Mononuclear cell (primary cell): ENCODE measurements around the gene TRMT2B. TPM values are rescaled to one million over a fixed set of nuclear protein-coding genes. Genes with fewer than 3 reads are reported as not detected.
"Not testable (repeated sequence)": the region's sequence is repeated elsewhere in the genome, so short reads cannot be mapped to it uniquely, and the experiment has no call there.

ENCODE experiments used
- H3K27me3 ChIP-seq: 2 replicates; pipeline ENCODE4 v1.6.0; 2011; ENCODE audit warnings: low read length, control low read depth; ENCODE audit not compliant: insufficient read depth
- H3K4me1 ChIP-seq: 2 replicates; pipeline ENCODE4 v1.5.1; 2011; ENCODE audit warnings: mild to moderate bottlenecking, low read length, control low read depth; ENCODE audit not compliant: insufficient read depth
- H3K4me3 ChIP-seq: 2 replicates; pipeline ENCODE4 v1.5.1; 2011; ENCODE audit warnings: mild to moderate bottlenecking, low read length, moderate library complexity
- H3K9me3 ChIP-seq: 2 replicates; pipeline ENCODE4 v1.5.1; 2011; ENCODE audit warnings: low read depth, mild to moderate bottlenecking, control low read depth, low read length
- total RNA-seq: library from RNA; depleted of rRNA; stranded (reverse); fragments of >200 nt; gene quantifications from one replicate; pipeline ENCODE4 v1.2.3, GENCODE V29; 2012

Gene TRMT2B
- total RNA-seq, 1 donor = 30.7 TPM

DNA sequence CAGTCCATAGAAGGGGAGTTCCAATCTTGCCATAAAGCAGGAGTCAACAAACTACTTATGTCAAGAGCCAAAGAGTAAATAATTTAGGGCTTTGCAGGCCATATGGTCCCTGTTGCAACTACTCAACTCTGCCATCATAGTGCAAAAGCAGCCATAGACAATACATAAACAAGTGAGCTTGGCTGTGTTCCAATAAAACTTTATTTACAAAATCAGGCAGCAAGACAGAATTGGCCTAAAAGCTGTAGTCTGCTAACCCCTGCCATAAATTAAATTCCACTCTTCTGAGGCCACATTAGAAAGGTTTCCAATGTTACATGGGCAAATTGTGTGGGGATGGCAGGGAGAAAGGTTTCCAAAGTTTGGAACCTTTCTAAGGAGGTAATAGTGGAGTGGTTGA, 14.7 kb downstream of the TRMT2B start:
- no peaks in the 10 kb centered on the region for H3K27me3 ChIP-seq
- no peaks in the 10 kb centered on the region for H3K9me3 ChIP-seq
- no peak overlapping the region for H3K4me3 ChIP-seq
- H3K4me1 ChIP-seq = no peaks in the 10 kb centered on the region

DNA sequence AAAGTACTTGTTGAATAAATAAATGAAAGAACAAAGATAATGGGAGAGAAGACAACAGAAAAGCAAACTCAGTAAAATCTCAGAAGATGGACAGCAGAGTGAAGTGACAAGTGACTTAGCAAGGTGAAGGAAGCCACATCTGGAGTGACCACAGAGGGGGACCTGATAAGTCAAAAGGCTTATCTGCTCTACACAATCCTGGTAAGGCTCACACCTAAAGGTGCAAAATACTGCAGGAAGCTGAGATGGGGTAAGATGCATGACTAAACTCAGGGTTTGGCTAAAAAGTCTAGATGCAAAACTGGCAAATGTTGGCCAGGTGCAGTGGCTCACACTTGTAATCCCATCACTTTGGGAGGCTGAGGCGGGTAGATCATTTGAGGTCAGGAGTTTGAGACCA, 22.2 kb downstream of the TRMT2B start:
- H3K4me3 ChIP-seq = no peak overlapping the region
- no peaks in the 10 kb centered on the region for H3K9me3 ChIP-seq
- H3K4me1 ChIP-seq = no peaks in the 10 kb centered on the region

DNA sequence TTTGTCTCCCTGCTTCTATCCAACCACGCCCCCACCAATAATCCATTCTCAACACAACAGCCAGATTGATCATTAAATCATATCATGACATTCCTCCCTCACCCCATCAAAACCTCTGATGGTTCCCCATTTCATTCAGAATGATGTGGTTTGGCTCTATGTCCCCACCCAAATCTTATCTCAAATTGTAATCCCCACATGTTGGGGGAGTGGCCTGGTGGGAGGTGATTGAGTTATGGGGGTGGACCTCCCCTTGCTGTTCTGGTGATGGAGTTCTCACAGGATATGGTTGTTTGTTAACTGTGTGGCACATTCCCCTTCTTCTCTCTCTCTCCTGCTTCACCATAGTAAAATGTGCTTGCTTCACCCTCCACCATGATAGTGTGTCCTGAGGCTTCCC, 23.3 kb downstream of the TRMT2B start:
- H3K4me1 ChIP-seq = no peaks in the 10 kb centered on the region
- H3K27me3 ChIP-seq = no peaks in the 10 kb centered on the region
- no peaks in the 10 kb centered on the region for H3K9me3 ChIP-seq
- no peak overlapping the region for H3K4me3 ChIP-seq

More for the DNA sequence above, 22.2 kb downstream of the TRMT2B start:
- no peaks in the 10 kb centered on the region for H3K27me3 ChIP-seq

DNA sequence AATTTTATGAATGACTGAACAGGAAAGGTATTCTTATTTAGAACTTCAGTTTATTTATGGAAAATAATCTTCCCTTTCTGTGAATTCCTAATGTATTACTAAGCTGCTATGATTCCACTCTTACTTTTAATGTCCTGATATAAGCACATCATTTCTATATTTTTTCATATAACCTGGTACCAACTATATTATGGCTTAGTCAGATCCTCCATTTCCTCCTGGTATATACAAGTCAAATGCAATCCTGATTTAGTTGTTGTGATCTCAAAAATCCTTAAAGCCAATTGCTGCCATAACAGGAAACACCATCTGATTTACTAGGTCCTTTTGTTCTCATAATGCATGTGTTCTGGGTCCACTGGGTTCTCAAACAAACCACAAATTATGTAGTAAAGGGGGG, 26.8 kb downstream of the TRMT2B start:
- no peak overlapping the region for H3K4me3 ChIP-seq
- no peaks in the 10 kb centered on the region for H3K27me3 ChIP-seq
- H3K9me3 ChIP-seq = no peaks in the 10 kb centered on the region
- no peaks in the 10 kb centered on the region for H3K4me1 ChIP-seq

DNA sequence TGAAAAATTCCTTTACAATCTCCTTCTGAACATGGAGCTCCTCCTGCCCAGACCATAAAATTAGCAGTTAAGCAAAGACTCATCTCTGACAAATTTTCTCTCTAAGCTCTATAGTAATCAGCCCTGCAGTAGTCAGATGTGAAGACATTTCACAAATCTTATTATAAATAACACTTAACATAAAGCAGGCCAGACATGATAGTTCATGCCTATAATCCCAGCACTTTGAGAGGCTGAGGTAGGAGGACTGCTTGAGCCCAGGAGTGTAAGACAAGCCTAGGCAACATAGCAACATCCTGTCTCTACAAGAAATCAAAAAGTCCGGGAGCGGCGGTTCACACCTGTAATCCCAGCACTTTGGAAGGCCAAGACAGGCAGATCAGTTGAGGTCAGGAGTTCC, 29.9 kb downstream of the TRMT2B start:
- Histone ChIP-seq H3K4me3 (no peak overlapping the region), H3K27me3 (no peaks in the 10 kb centered on the region), H3K4me1 (no peaks in the 10 kb centered on the region), H3K9me3 (no peaks in the 10 kb centered on the region)

DNA sequence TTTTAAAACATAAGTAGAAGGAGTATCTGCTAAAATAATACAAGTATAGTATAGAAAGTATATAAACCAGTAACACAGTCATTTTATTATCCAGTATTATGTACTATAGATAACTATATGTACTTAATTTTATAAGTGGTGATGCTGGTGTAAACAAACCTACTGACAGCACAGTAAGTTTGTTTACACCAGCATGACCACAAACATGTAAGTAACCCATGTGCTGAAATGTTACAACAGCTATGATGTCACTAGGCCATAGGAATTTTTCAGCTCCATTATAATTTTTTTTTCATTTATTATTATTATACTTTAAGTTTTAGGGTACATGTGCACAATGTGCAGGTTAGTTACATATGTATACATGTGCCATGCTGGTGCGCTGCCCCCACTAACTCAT, 39.9 kb downstream of the TRMT2B start:
- H3K27me3 ChIP-seq, H3K9me3 ChIP-seq, H3K4me1 ChIP-seq, H3K4me3 ChIP-seq: not testable (repeated sequence)

DNA sequence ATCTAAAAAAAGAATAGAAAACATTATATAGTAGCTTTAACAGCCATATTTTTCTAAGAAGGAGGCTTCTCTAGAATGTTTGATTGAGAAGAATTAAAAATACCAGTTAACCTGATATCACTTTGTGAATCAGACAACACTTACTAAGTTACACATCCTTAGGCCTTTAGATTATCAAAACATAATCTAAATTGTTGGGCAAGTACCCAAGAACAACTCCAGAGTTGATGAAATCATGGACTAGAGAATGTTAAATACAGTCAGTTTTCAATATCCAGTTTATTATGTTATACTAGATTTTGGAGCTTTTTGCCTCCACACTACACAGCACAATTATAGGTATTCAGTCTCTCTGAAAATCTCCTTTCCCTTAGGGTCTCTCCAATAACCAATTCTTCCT, 42.8 kb downstream of the TRMT2B start:
- H3K27me3 ChIP-seq = no peaks in the 10 kb centered on the region
- H3K4me1 ChIP-seq = no peaks in the 10 kb centered on the region
- no peaks in the 10 kb centered on the region for H3K9me3 ChIP-seq
- H3K4me3 ChIP-seq = no peak overlapping the region

DNA sequence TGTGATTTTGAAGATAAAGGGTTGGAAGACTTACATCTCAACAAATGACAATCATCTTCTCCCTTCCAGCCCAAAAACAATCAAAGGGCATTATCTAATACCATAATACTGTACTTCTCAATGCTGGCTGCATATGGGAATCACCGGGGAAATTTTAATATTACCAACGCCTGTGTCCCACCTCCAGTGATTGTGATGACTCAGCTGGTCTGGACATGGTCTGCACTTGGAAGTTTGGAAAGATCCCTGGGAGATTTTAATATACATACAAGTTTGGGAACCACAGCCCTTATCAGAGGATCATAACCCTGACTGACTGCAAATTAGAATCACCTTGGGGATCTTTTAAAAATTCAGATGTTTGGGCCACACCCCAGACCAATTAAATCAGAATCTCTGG, 52.5 kb downstream of the TRMT2B start:
- H3K27me3 ChIP-seq = no peaks in the 10 kb centered on the region
- H3K4me1 ChIP-seq = no peaks in the 10 kb centered on the region
- no peaks in the 10 kb centered on the region for H3K9me3 ChIP-seq
- H3K4me3 ChIP-seq = no peak overlapping the region

DNA sequence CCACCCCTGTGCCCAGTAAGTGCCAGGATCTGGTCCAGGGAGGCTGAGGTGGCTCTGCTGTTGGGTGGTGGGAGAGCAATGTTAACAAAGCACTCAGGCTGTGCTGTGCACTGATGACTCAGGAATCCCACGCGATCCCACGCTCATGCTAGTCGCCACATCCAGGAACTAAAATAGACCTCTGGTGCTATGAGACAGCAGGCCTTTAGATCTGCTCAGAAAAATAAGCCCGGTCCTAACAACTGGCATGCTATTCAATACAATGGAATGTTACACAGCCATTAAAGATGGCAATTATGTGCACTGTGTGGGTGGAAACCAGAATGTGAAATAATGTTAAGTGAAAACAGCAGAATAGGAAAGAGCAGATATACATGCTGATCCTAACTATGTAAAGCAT, 56.4 kb downstream of the TRMT2B start:
- Histone ChIP-seq H3K4me3 (no peak overlapping the region), H3K9me3 (no peaks in the 10 kb centered on the region), H3K27me3 (no peaks in the 10 kb centered on the region), H3K4me1 (no peaks in the 10 kb centered on the region)

DNA sequence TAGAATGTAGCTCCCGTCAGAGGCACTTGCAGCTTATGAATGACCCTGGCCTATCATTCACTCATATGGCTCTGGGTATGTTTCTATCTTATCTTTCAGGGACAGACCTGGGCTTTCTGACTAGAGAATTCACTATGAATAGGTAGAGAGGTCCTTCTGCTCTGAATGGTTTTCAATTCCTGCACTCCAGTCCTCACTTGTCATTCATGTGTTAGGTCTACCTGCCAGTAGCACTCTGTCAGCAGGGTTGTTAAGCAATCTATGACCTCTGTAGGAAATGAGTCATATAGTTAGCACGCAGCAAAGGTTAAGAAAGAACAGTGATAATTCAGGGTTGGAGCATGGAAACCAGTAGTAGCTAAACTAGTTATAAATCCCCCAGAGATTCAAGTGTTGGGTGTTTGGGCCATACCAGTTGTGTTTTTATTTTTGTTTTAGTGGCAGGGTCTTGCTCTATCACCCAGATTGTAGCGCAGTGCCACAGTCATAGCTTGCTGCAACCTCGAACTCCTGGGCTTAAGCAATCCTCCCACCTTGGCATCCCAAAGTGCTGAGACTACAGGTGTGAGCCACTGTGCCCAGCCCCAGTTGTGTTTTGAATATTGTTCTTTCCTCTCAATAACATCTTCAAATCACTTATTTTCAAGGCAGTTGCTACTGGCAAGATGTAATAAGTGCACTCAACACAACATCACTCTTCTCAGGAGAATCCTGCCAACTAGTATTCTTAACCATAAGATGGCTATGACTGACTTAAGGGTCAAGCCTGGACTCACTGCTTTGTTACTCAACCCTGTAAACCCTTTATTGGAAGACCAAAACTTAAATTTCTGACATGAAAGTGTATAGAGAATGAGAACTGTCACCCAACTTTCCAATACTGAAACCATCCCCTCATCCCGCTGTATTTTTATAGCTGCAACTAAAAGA, 57.3 kb downstream of the TRMT2B start:
- Histone ChIP-seq H3K27me3 (no peaks in the 10 kb centered on the region), H3K4me1 (no peaks in the 10 kb centered on the region), H3K4me3 (no peak overlapping the region), H3K9me3 (no peaks in the 10 kb centered on the region)

DNA sequence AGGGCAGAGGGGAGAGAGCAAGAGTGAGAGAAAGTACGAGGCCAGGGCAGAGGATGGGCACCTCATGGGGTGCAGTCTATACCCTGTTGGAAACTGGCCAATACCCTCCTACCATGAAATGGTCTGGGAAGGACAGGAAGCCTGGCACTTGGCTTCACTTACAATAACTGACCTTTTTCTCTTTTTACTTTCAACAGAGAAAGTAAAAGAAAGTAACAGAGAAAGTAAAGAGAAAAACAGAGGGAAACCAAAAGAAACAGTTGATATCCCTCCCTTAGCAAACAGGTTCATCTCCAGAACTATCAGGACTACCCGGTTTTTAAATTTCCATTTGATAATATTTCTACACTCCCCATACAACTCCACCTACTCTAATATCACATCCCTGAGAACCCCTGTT, 61.8 kb downstream of the TRMT2B start:
- H3K4me1 ChIP-seq = no peaks in the 10 kb centered on the region
- no peaks in the 10 kb centered on the region for H3K9me3 ChIP-seq
- no peaks in the 10 kb centered on the region for H3K27me3 ChIP-seq
- no peak overlapping the region for H3K4me3 ChIP-seq

DNA sequence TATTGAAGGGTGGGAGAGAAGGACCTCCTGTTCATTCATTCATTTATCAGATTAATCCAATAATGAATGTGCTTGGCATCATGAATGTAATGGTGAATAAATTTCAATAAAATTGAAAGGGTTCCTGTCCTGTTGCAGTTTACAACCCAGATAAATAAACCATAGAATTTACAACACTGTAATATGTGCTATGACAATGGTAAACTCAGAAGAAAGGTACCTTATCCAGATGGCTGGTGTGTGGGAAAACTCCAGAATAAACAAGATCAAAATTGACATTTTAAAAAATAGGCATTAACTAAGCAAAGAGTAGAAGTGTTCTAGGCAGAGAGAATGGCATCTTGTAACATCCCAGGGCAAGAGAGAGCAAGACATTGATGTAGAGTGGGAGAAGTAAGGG, 67.1 kb downstream of the TRMT2B start:
- Histone ChIP-seq H3K27me3 (no peaks in the 10 kb centered on the region), H3K4me1 (no peaks in the 10 kb centered on the region), H3K9me3 (no peaks in the 10 kb centered on the region), H3K4me3 (no peak overlapping the region)

DNA sequence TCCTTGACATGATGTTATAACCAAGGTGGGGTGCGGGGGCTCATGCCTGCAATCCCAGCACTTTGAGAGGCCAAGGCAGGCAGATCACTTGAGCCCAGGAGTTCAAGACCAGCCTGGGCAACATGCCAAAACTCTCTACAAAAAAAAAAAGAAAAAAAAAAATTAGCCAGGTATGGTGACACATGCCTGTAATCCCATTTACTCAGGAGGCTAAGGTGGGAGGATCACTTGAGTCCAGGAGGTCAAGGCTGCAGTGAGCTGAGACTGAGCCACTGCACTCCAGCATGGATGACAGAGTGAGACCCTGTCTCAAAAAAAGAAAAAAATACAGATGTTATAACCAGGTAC, 70.4 kb downstream of the TRMT2B start:
- not testable (repeated sequence) for H3K4me1 ChIP-seq, H3K4me3 ChIP-seq, H3K27me3 ChIP-seq, H3K9me3 ChIP-seq

DNA sequence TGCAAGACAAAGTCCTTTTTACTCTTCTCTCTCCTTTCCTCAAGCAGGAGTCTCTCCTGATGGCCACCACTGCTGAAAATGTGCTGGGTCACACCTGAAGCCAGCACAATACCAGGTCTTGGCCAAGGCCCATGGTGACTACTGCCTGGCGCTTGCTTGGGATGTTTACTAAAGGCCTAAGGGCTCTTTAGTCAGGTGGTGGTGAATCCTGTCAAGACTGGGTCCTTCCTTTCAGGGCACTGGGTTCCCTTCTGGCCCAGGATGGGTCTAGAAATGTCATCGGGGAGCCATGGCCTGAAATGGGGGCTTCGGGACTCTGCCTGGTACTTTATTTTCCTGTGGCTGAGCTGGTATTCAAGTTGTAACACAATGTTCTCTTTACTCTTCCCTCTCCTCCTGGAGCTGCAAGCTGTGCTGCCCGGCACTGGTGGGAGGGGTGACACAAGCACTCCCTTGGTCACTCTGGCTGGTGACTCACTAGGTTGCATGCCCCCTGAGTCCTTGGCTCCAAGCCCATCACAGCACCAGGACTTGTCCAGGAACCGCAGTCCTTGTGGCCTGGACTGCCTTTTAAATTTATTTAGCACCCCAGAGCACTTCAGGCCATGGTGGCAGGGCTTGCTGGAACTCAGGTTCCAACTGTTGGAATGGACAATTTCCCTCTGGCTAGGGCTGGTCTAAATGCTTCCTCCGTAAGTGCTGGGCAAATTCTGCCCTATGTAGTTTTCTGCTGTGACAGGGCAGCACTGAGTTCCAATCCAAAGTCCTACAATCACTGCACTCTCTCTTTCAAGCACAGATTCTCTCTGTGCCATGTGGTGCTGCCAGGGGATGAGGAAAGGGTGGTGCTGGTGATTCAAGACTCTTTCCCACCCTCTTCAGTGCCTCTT, 71.1 kb downstream of the TRMT2B start:
- Histone ChIP-seq H3K4me1 (no peaks in the 10 kb centered on the region), H3K4me3 (no peak overlapping the region), H3K27me3 (no peaks in the 10 kb centered on the region), H3K9me3 (no peaks in the 10 kb centered on the region)

DNA sequence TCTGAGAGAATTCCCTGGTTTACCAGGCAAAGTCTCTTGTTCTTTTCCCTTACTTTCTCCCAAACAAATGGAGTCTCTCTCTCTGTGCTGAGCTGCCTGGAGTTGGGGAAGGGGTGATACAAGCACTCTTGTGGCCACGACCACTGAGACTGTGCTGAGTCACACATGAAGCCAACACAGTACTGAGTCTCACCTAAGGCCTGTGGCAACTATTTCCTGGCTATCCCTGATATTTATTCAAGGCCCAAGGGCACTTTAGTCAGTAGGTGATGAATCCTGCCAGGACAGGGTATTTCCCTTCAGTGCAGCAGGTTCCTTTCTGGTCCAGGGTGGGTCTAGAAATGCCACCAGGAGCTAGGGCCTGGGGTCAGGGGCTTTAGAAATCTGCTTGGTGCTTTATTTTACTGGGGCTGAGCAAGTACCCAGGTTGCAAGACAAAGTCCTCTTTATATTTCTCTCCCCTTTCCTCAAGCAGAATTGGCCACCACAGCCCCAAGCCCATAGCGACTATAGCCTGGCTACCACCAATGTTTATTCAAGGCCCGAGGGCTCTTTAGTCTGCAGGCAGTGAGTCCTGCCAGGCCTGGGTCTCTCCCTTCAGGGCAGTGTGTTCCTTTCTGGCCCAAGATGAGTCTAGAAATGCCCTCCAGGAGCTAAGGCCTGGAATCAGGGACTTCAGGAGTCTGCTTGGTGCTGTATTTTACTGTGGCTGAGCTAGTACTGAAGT, 71.9 kb downstream of the TRMT2B start:
- H3K27me3 ChIP-seq = no peaks in the 10 kb centered on the region
- H3K4me1 ChIP-seq = no peaks in the 10 kb centered on the region
- H3K4me3 ChIP-seq = no peak overlapping the region
- no peaks in the 10 kb centered on the region for H3K9me3 ChIP-seq
